ENCODE results near the gene CLEC16A. TPM values are rescaled to one million over a fixed set of nuclear protein-coding genes. Genes with fewer than 3 reads are reported as not detected.

The CLEC16A gene
- polyA plus RNA-seq, 3 donors = 3.4 to 12.0 (median 5.8) TPM

- no peak overlapping the region for H3K4me3 Mint-ChIP-seq
- peaks cover 70 to 88% of the 10 kb centered on the region in 2 donors for H3K36me3 Mint-ChIP-seq
- peaks cover 43 to 56% of the 10 kb centered on the region in 2 donors for H3K36me3 ChIP-seq (replicated peaks in 1 of 2; ENCODE audit: control insufficient read depth in 1 of 2, insufficient read depth in 2 of 2, low read length in 2 of 2)
- H3K27ac Mint-ChIP-seq = peak overlapping the region in 1 of 7 donors; percentile 20
- DNase-seq = no peak
- no peaks in the 10 kb centered on the region for H3K27me3 ChIP-seq (ENCODE audit: control insufficient read depth in 2 of 2, insufficient read depth in 2 of 2, low read length in 2 of 2)
- H3K4me1 ChIP-seq (ENCODE audit: control insufficient read depth in 1 of 2, insufficient read depth in 2 of 2, low read length in 2 of 2) = no peaks in the 10 kb centered on the region
- H3K4me2 ChIP-seq (replicated peaks; ENCODE audit: extremely low read depth, low read length, poor library complexity, severe bottlenecking) = no peak overlapping the region
- no peaks in the 10 kb centered on the region for H4K20me1 ChIP-seq (ENCODE audit: insufficient read depth, low read length)
- peaks cover 4 to 14% (median 8%) of the 10 kb centered on the region in 7 donors for H3K9me3 Mint-ChIP-seq
- no peak overlapping the region for H3K4me3 ChIP-seq (replicated peaks in 1 of 3; ENCODE audit: low read depth in 2 of 3, low read length in 3 of 3)
- intact Hi-C loops (cut with micrococcal nuclease) = no loop called here
- WGBS (ENCODE audit: insufficient coverage) = 100% methylated on average over 1 of the region's 7 CpGs
- peaks cover 0 to 5% of the 10 kb centered on the region in 2 donors for H3K9me3 ChIP-seq (replicated peaks in 1 of 2; ENCODE audit: control insufficient read depth in 1 of 2, insufficient read depth in 1 of 2, low read length in 2 of 2)
- H3K27ac ChIP-seq (ENCODE audit: low read depth in 1 of 2, low read length in 2 of 2) = no peak overlapping the region
- H3K9ac ChIP-seq (ENCODE audit: insufficient read depth, low read length, poor library complexity, severe bottlenecking) = no peak overlapping the region
- TF ChIP-seq CTCF (IDR thresholded peaks at IDR 0.05) = no peak
- no peaks in the 10 kb centered on the region for H3K79me2 ChIP-seq (ENCODE audit: insufficient read depth, low read length)
- H3K4me1 Mint-ChIP-seq = no peaks in the 10 kb centered on the region
- H3K27me3 Mint-ChIP-seq (ENCODE audit: low read depth in 3 of 3) = peaks cover 0 to 3% (median 0%) of the 10 kb centered on the region in 3 donors
- H2AFZ ChIP-seq (ENCODE audit: insufficient read depth, low read depth, low read length, poor library complexity, severe bottlenecking) = no peak overlapping the region
Observed at GRCh38 chr16:11020792-11021551, 76.6 kb downstream of the CLEC16A start.

GRCh38 chr16:11022002-11022401 lies 77.6 kb downstream of the CLEC16A start:
- Mint-ChIP-seq H3K27ac (no peak overlapping the region), H3K4me1 (no peaks in the 10 kb centered on the region), H3K27me3 (ENCODE audit: low read depth in 3 of 3) (peaks cover 0 to 3% (median 0%) of the 10 kb centered on the region in 3 donors), H3K9me3 (peaks cover 12 to 24% (median 16%) of the 10 kb centered on the region in 7 donors), H3K36me3 (peaks cover 76 to 88% of the 10 kb centered on the region in 2 donors), H3K4me3 (no peak overlapping the region)
- Histone ChIP-seq H3K4me3 (replicated peaks in 1 of 3; ENCODE audit: low read depth in 2 of 3, low read length in 3 of 3) (no peak overlapping the region), H3K79me2 (ENCODE audit: insufficient read depth, low read length) (no peaks in the 10 kb centered on the region), H3K27ac (ENCODE audit: low read depth in 1 of 2, low read length in 2 of 2) (no peak overlapping the region), H3K9me3 (replicated peaks in 1 of 2; ENCODE audit: control insufficient read depth in 1 of 2, insufficient read depth in 1 of 2, low read length in 2 of 2) (peaks cover 3 to 16% of the 10 kb centered on the region in 2 donors), H3K27me3 (ENCODE audit: control insufficient read depth in 2 of 2, insufficient read depth in 2 of 2, low read length in 2 of 2) (no peaks in the 10 kb centered on the region), H3K36me3 (replicated peaks in 1 of 2; ENCODE audit: control insufficient read depth in 1 of 2, insufficient read depth in 2 of 2, low read length in 2 of 2) (peaks cover 53 to 67% of the 10 kb centered on the region in 2 donors), H3K4me2 (replicated peaks; ENCODE audit: extremely low read depth, low read length, poor library complexity, severe bottlenecking) (no peak overlapping the region), H3K4me1 (ENCODE audit: control insufficient read depth in 1 of 2, insufficient read depth in 2 of 2, low read length in 2 of 2) (no peaks in the 10 kb centered on the region), H2AFZ (ENCODE audit: insufficient read depth, low read depth, low read length, poor library complexity, severe bottlenecking) (no peak overlapping the region), H4K20me1 (ENCODE audit: insufficient read depth, low read length) (no peaks in the 10 kb centered on the region), H3K9ac (ENCODE audit: insufficient read depth, low read length, poor library complexity, severe bottlenecking) (no peak overlapping the region)
- no peak for DNase-seq
- no peak for TF ChIP-seq CTCF (IDR thresholded peaks at IDR 0.05)
- intact Hi-C loops (cut with micrococcal nuclease) = no loop called here
- WGBS (ENCODE audit: insufficient coverage) = 93% methylated on average over 2 of the region's 3 CpGs

Data from CD14-positive monocyte (primary cell).